Osteoblast (primary cell): ENCODE data around the gene TRIP11. TPM values are rescaled to one million over a fixed set of nuclear protein-coding genes. Genes with fewer than 3 reads are reported as not detected.
A peak's percentile ranks its signal among the peaks of the same experiment; 100 is the strongest.

Experiments used
- DNase-seq: peaks from one replicate; pipeline ENCODE4 v3.0.0; 2011; ENCODE audit warnings: low spot score, mixed read lengths; ENCODE audit not compliant: insufficient read length; ENCODE audit errors: missing footprints
- H2AFZ ChIP-seq: 2 replicates; pipeline ENCODE4 v1.6.0; 2011; ENCODE audit warnings: mild to moderate bottlenecking, low read length
- H3K27ac ChIP-seq: 2 replicates; pipeline ENCODE4 v1.5.1; 2011; ENCODE audit warnings: mild to moderate bottlenecking, low read depth, low read length, moderate library complexity
- H3K27me3 ChIP-seq: 2 replicates; pipeline ENCODE4 v1.6.0; 2012; ENCODE audit warnings: mild to moderate bottlenecking, control low read depth, inconsistent platforms, low read length, moderate library complexity; ENCODE audit not compliant: insufficient read depth
- H3K36me3 ChIP-seq: 2 replicates; pipeline ENCODE4 v1.5.1; 2011; ENCODE audit warnings: mild to moderate bottlenecking, low read length, control low read depth, moderate library complexity; ENCODE audit not compliant: insufficient read depth
- H3K4me1 ChIP-seq: 2 replicates; pipeline ENCODE4 v1.5.1; 2011; ENCODE audit warnings: mild to moderate bottlenecking, low read length, control low read depth, moderate library complexity; ENCODE audit not compliant: insufficient read depth
- H3K4me2 ChIP-seq: 2 replicates; pipeline ENCODE4 v1.6.0; 2011; ENCODE audit warnings: mild to moderate bottlenecking, low read length; ENCODE audit not compliant: insufficient read depth
- H3K4me3 ChIP-seq: fragments of 200-600 bp; sonication (generic); 3 replicates; pipeline ENCODE4 v1.5.1; 2012; ENCODE audit warnings: mild to moderate bottlenecking, low read length, inconsistent platforms; ENCODE audit not compliant: insufficient read depth
- H3K79me2 ChIP-seq: 2 replicates; pipeline ENCODE4 v1.6.0; 2012; ENCODE audit warnings: mild to moderate bottlenecking, low read length, control low read depth, inconsistent platforms; ENCODE audit not compliant: insufficient read depth
- H3K9me3 ChIP-seq: 2 replicates; pipeline ENCODE4 v1.5.1; 2011; ENCODE audit warnings: low read depth, low read length, control low read depth
- H4K20me1 ChIP-seq: 2 replicates; pipeline ENCODE4 v1.6.0; 2012; ENCODE audit warnings: mild to moderate bottlenecking, low read length, control low read depth; ENCODE audit not compliant: insufficient read depth
- CTCF ChIP-seq: IDR thresholded peaks from 2 replicates; pipeline ENCODE4 v1.5.1; 2011; ENCODE audit warnings: mild to moderate bottlenecking, low read depth, low read length, moderate library complexity; ENCODE audit errors: extremely low read depth
- total RNA-seq: library from RNA; depleted of rRNA; stranded (reverse); fragments of >200 nt; gene quantifications from 2 replicates; pipeline ENCODE4 v1.2.3, GENCODE V29; 2012

The TRIP11 gene
- total RNA-seq, 1 donor = 38.0 TPM

- H2AFZ ChIP-seq = peak overlapping the region; percentile 81
- peak overlapping the region; percentile 97 for H3K4me2 ChIP-seq
- peak overlapping the region; percentile 99 for H3K27ac ChIP-seq
- H3K27me3 ChIP-seq = no peaks in the 10 kb centered on the region
- DNase-seq = peak; percentile 79
- TF ChIP-seq CTCF = no peak
- H3K4me1 ChIP-seq = peaks cover 14% of the 10 kb centered on the region
- H4K20me1 ChIP-seq = peaks cover 15% of the 10 kb centered on the region
- H3K79me2 ChIP-seq = peaks cover 39% of the 10 kb centered on the region
- no peaks in the 10 kb centered on the region for H3K36me3 ChIP-seq
- peak overlapping the region; percentile 73 for H3K4me3 ChIP-seq
- no peaks in the 10 kb centered on the region for H3K9me3 ChIP-seq
Observed at GRCh38 chr14:92040431-92041051, 682 bp upstream of the TRIP11 start.

- peak overlapping the region; percentile 97 for H3K4me2 ChIP-seq
- H4K20me1 ChIP-seq = peaks cover 22% of the 10 kb centered on the region
- H3K36me3 ChIP-seq = no peaks in the 10 kb centered on the region
- peak overlapping the region; percentile 99 for H3K27ac ChIP-seq
- H3K79me2 ChIP-seq = peaks cover 51% of the 10 kb centered on the region
- peaks cover 14% of the 10 kb centered on the region for H3K4me1 ChIP-seq
- peak overlapping the region; percentile 81 for H2AFZ ChIP-seq
- H3K9me3 ChIP-seq = no peaks in the 10 kb centered on the region
- no peak for TF ChIP-seq CTCF
- peak; percentile 44 for DNase-seq
- peak overlapping the region; percentile 73 for H3K4me3 ChIP-seq
- no peaks in the 10 kb centered on the region for H3K27me3 ChIP-seq
Observed at GRCh38 chr14:92039063-92039718, 668 bp downstream of the TRIP11 start.

GRCh38 chr14:92037989-92038388 lies 1.9 kb downstream of the TRIP11 start:
- H2AFZ ChIP-seq = no peak overlapping the region
- DNase-seq = peak; percentile 27
- no peaks in the 10 kb centered on the region for H3K9me3 ChIP-seq
- peaks cover 63% of the 10 kb centered on the region for H3K79me2 ChIP-seq
- H4K20me1 ChIP-seq = peaks cover 22% of the 10 kb centered on the region
- H3K27ac ChIP-seq = peak overlapping the region; percentile 99
- H3K4me1 ChIP-seq = peaks cover 14% of the 10 kb centered on the region
- H3K4me2 ChIP-seq = peak overlapping the region; percentile 97
- no peak for TF ChIP-seq CTCF
- peaks cover 2% of the 10 kb centered on the region for H3K36me3 ChIP-seq
- H3K4me3 ChIP-seq = peak overlapping the region; percentile 73
- H3K27me3 ChIP-seq = no peaks in the 10 kb centered on the region

GRCh38 chr14:92035890-92036289 lies 4.0 kb downstream of the TRIP11 start:
- H3K36me3 ChIP-seq = peaks cover 19% of the 10 kb centered on the region
- H3K27ac ChIP-seq = no peak overlapping the region
- no peak overlapping the region for H3K4me3 ChIP-seq
- no peaks in the 10 kb centered on the region for H3K27me3 ChIP-seq
- H2AFZ ChIP-seq = no peak overlapping the region
- DNase-seq = no peak
- peaks cover 14% of the 10 kb centered on the region for H3K4me1 ChIP-seq
- H3K9me3 ChIP-seq = no peaks in the 10 kb centered on the region
- peaks cover 22% of the 10 kb centered on the region for H4K20me1 ChIP-seq
- peak overlapping the region; percentile 7 for H3K4me2 ChIP-seq
- peaks cover 64% of the 10 kb centered on the region for H3K79me2 ChIP-seq
- no peak for TF ChIP-seq CTCF
